HG03558 (cell line): ENCODE measurements around the gene S100A10.

Experiments
- ATAC-seq: cut with Tn5 transposase; IDR thresholded peaks from one replicate; pipeline ENCODE4 v1.9.1; 2021; ENCODE audit warnings: moderate number of reproducible peaks; ENCODE audit not compliant: unreplicated experiment; ENCODE audit errors: extremely low read depth

Gene S100A10

GRCh38 chr1:151940541-151940940 lies 53.1 kb downstream of the S100A10 start:
- ATAC-seq, result no peak

GRCh38 chr1:151939779-151940178 lies 53.9 kb downstream of the S100A10 start:
- no peak for ATAC-seq

GRCh38 chr1:151939141-151939540 lies 54.5 kb downstream of the S100A10 start:
- no peak for ATAC-seq

- ATAC-seq, result no peak
Measured at GRCh38 chr1:151936653-151937052, 57.0 kb downstream of the S100A10 start.

- no peak for ATAC-seq
Measured at GRCh38 chr1:151935894-151936602, 57.6 kb downstream of the S100A10 start.

GRCh38 chr1:151935154-151935553 lies 58.5 kb downstream of the S100A10 start:
- no peak for ATAC-seq

- ATAC-seq, result no peak
Measured at GRCh38 chr1:151934048-151934493, 59.6 kb downstream of the S100A10 start.
